Measurements from ENCODE around the gene IKZF3.
"Not testable (repeated sequence)": the region's sequence is repeated elsewhere in the genome, so short reads cannot be mapped to it uniquely, and the experiment has no call there.

DNA sequence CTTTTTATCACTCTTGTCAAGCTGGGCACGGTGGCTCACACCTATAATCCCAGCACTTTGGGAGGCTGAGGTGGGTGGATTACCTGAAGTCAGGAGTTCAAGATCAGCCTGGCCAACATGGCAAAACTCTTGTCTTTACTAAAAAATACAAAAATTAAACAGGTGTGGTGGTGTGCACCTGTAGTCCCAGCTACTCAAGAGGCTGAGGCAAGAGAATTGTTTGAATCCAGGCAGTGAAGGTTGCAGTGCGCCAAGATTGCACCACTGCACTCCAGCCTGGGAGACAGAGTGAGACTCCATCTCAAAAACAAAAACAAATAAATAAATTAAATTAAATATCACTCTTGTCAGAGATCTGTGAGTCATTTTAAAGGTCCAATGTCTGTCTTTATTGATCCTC, 37.9 kb upstream of the IKZF3 start:
- not testable (repeated sequence) for TF ChIP-seq ZNF239 (tag by site-specific recombination; IDR thresholded peaks at IDR 0.05); ZNF426 (tag by site-specific recombination; IDR thresholded peaks at IDR 0.05); ZNF121 (tag by site-specific recombination; IDR thresholded peaks at IDR 0.05); CTCF (tag by site-specific recombination; IDR thresholded peaks at IDR 0.05); ZBTB7A (tag by site-specific recombination; IDR thresholded peaks at IDR 0.05; ENCODE audit: low read depth); ZNF658 (tag by site-specific recombination; IDR thresholded peaks at IDR 0.05); ZNF501 (tag by site-specific recombination; IDR thresholded peaks at IDR 0.05); SCRT1 (tag by site-specific recombination; IDR thresholded peaks at IDR 0.05; ENCODE audit: borderline replicate concordance); ZBTB11 (tag by site-specific recombination; conservative IDR thresholded peaks at IDR 0.05; ENCODE audit: low read depth); ZNF629 (tag by site-specific recombination; IDR thresholded peaks at IDR 0.05); ZNF274 (IDR thresholded peaks at IDR 0.05; ENCODE audit: low read length); ZNF274 (tag by site-specific recombination; IDR thresholded peaks at IDR 0.05; ENCODE audit: borderline replicate concordance); ZNF10 (tag by site-specific recombination; IDR thresholded peaks at IDR 0.05)
- TF ChIP-seq, protein P1, sequence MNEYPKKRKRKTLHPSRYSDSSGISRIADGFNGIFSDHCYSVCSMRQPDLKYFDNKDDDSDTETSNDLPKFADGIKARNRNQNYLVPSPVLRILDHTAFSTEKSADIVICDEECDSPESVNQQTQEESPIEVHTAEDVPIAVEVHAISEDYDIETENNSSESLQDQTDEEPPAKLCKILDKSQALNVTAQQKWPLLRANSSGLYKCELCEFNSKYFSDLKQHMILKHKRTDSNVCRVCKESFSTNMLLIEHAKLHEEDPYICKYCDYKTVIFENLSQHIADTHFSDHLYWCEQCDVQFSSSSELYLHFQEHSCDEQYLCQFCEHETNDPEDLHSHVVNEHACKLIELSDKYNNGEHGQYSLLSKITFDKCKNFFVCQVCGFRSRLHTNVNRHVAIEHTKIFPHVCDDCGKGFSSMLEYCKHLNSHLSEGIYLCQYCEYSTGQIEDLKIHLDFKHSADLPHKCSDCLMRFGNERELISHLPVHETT (tag by site-specific recombination; IDR thresholded peaks at IDR 0.05) = not testable (repeated sequence)
